HG03135 (cell line): ENCODE measurements around the gene GABRD.

Experiments
- ATAC-seq: cut with Tn5 transposase; IDR thresholded peaks from one replicate; pipeline ENCODE4 v1.9.1; 2021; ENCODE audit warnings: mild to moderate bottlenecking, moderate library complexity; ENCODE audit not compliant: unreplicated experiment

GABRD gene

GRCh38 chr1:2050793-2051682 lies 31.9 kb downstream of the GABRD start:
- no peak for ATAC-seq

- ATAC-seq = no peak
Measured at GRCh38 chr1:2052054-2052679, 33.0 kb downstream of the GABRD start.

GRCh38 chr1:2052756-2053155 lies 33.6 kb downstream of the GABRD start:
- ATAC-seq = no peak

GRCh38 chr1:2053217-2053616 lies 34.1 kb downstream of the GABRD start:
- no peak for ATAC-seq

- ATAC-seq = no peak
Measured at GRCh38 chr1:2053784-2054376, 34.7 kb downstream of the GABRD start.

- no peak for ATAC-seq
Measured at GRCh38 chr1:2054560-2054959, 35.4 kb downstream of the GABRD start.

GRCh38 chr1:2055911-2056575 lies 36.9 kb downstream of the GABRD start:
- ATAC-seq = no peak

- no peak for ATAC-seq
Measured at GRCh38 chr1:2056955-2057590, 37.9 kb downstream of the GABRD start.

- ATAC-seq = no peak
Measured at GRCh38 chr1:2059290-2059953, 40.3 kb downstream of the GABRD start.

- no peak for ATAC-seq
Measured at GRCh38 chr1:2060072-2060471, 40.9 kb downstream of the GABRD start.

- no peak for ATAC-seq
Measured at GRCh38 chr1:2060535-2060934, 41.4 kb downstream of the GABRD start.

GRCh38 chr1:2061065-2061778 lies 42.1 kb downstream of the GABRD start:
- no peak for ATAC-seq

- ATAC-seq = no peak
Measured at GRCh38 chr1:2065699-2066098, 46.6 kb downstream of the GABRD start.

- no peak for ATAC-seq
Measured at GRCh38 chr1:2067393-2067792, 48.2 kb downstream of the GABRD start.

- ATAC-seq = no peak
Measured at GRCh38 chr1:2067981-2068380, 48.8 kb downstream of the GABRD start.

- no peak for ATAC-seq
Measured at GRCh38 chr1:2068951-2069350, 49.8 kb downstream of the GABRD start.

GRCh38 chr1:2070016-2070415 lies 50.9 kb downstream of the GABRD start:
- no peak for ATAC-seq

- no peak for ATAC-seq
Measured at GRCh38 chr1:2070800-2071530, 51.8 kb downstream of the GABRD start.
